ENCODE data around the gene TAF8. TPM values are rescaled to one million over a fixed set of nuclear protein-coding genes. Genes with fewer than 3 reads are reported as not detected.
A peak's percentile ranks its signal among the peaks of the same experiment; 100 is the strongest.
"Not testable (repeated sequence)": the region's sequence is repeated elsewhere in the genome, so short reads cannot be mapped to it uniquely, and the experiment has no call there.

The TAF8 gene
- total RNA-seq = 47.2 and 55.7 TPM in 2 replicates

DNA sequence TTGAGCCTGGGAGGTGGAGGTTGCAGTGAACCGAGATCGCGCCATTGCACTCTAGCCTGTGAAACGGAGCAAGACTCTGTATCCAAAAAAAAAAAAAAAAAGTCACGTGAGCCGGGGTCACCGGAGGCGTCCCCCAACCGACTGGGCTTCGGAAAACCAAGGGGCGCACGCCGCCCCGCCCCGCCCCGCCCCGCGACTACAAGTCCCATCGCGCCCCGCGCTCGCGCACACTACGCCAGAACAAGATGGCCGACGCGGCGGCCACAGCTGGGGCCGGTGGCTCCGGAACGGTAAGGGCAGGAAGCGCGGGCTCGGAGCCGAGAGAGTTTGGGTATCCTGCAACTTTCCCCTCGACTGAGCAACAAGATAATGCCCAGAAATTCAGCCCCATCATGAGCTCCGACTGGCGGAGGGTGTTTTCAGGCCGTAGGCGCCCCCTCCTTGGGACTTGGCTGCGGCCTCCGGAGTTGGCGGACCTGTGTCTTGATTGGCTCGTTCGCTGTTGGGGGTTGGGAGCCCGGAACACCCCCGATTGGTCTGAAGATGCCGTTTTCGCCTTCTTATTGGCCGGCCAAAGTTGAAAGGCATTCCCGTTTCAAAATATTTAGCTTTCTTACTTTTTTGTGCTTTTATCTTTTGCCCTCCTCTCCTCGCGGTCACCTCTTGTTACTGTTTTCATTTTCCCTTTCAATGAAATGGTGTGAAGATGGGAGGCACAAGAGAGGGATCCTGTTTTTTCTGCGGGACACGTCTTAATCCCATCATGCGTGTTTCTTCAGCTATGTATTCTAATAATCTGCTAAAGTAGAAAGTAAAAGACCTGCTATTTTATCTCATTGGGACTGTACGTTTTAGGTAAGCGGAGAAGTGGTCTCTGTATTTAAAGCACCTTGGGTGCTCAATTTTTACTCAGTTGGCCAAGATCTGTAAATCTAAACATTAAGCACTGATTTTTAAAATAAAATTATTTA is at the start of gene TAF8:
Gene TAF8, plus strand, starts transcription at position 228 of the 971 bp plus-strand sequence. Its CDS starts 18 bp downstream, at position 246.
- intact Hi-C loops (cut with micrococcal nuclease) = loop anchor here (1.0 kb wide), 4 partner anchors 129 to 316 kb away; partner anchors contain the start of genes BYSL, MED20, TOMM6 and USP49
- DNase-seq (peak; percentile 81), ATAC-seq (ENCODE audit: low read depth) (peak; percentile 74)
- Mint-ChIP-seq H3K9me3 (no peaks in the 10 kb centered on the region), H3K27ac (peak within 1 kb of the TSS; percentile 99), H3K4me1 (peaks cover 53% of the 10 kb centered on the region), H3K36me3 (ENCODE audit: low read depth) (peaks cover 33% of the 10 kb centered on the region), H3K4me3 (peak within 1 kb of the TSS; percentile 96), H3K27me3 (no peaks in the 10 kb centered on the region)
- POLR2A ChIA-PET = interaction anchor here (0.5 to 13.9 kb wide), 33 partner anchors 11 to 1674 kb away, joined by 3 to 195 read pairs (median 5); partner anchors contain the start of genes BYSL, CCND3, MED20 and MRPS10
- CTCF ChIA-PET = interaction anchor here (0.5 to 4.6 kb wide), 4 partner anchors 115 to 776 kb away, joined by 3 to 22 read pairs (median 8); partner anchors contain the start of genes BYSL, MED20 and TOMM6
- TF ChIP-seq CTCF (IDR thresholded peaks at IDR 0.05) = no peak

- Mint-ChIP-seq H3K27ac (no peak overlapping the region), H3K4me3 (no peak overlapping the region), H3K27me3 (no peaks in the 10 kb centered on the region), H3K36me3 (ENCODE audit: low read depth) (peaks cover 33% of the 10 kb centered on the region), H3K4me1 (peaks cover 13% of the 10 kb centered on the region), H3K9me3 (no peaks in the 10 kb centered on the region)
- ChIA-PET POLR2A (interaction anchor here (0.7 kb wide), 1 partner anchor 64 kb away, joined by 4 read pairs; no protein-coding TSS in a partner anchor), CTCF (no interaction called here)
- intact Hi-C loops (cut with micrococcal nuclease) = no loop called here
- TF ChIP-seq CTCF (IDR thresholded peaks at IDR 0.05) = no peak
- DNase-seq = no peak
- ATAC-seq (ENCODE audit: low read depth) = no peak
Measured at GRCh38 chr6:42001506-42001905, 48.8 kb upstream of the TAF8 start.

- CTCF ChIA-PET; H3K27ac Mint-ChIP-seq; intact Hi-C loops (cut with micrococcal nuclease); H3K4me3 Mint-ChIP-seq; DNase-seq; H3K27me3 Mint-ChIP-seq; ATAC-seq (ENCODE audit: low read depth); H3K9me3 Mint-ChIP-seq: not testable (repeated sequence)
- POLR2A ChIA-PET = interaction anchor here (0.6 to 1.2 kb wide), 2 partner anchors 17 to 61 kb away, joined by 5 to 6 read pairs; no protein-coding TSS in a partner anchor
- Mint-ChIP-seq H3K4me1 (peaks cover 30% of the 10 kb centered on the region), H3K36me3 (ENCODE audit: low read depth) (peaks cover 23% of the 10 kb centered on the region)
Measured at GRCh38 chr6:42003658-42004057, 46.7 kb upstream of the TAF8 start.

DNA sequence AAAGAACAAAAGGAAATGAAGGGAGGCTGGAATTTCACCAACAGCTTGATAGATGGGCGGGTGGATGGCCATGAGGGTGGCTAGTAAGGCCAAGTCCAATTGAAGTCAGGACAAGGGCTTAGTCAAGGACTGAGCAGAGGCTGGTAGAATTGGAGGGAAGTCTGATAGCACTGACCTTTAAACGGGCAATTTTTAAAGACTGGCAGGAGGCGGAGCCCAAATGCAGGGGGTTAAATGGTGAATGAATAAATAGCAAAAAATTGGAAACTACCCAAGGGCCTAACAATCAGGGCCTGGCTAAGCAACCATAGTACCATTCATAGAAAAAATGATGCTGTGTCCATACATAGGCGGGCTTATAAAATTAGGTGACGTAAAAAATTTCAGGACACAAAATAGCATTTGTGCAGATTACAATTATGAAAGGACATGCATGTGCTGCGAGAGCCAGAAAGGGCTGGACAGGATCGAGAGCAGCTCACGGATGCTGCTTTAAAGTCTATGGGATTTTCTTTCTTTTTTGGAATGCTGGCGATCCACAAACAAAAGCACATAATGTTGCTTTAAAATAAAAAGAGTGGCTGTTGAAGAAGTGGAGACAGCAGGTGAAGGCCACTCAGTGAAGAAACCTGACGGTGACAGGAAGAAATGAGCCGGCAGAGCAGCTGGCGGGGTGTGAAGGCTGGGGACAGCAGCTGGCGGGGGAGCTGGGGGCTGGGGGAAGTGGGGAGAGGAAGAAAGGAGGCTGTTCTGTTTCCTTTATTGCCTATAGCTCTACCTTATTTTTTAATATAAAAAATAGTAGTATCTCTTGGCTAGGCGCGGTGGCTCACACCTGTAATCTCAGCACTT is 42.8 kb upstream of the TAF8 start:
- H3K9me3 Mint-ChIP-seq = no peaks in the 10 kb centered on the region
- POLR2A ChIA-PET = interaction anchor here (0.6 to 4.1 kb wide), 11 partner anchors 9 to 221 kb away, joined by 3 to 29 read pairs (median 5); partner anchors contain the start of genes BYSL and MED20
- CTCF ChIA-PET = interaction anchor here (1.0 to 1.4 kb wide), 3 partner anchors 21 to 86 kb away, joined by 3 to 4 read pairs (median 3); partner anchors contain the start of genes BYSL and MED20
- intact Hi-C loops (cut with micrococcal nuclease) = loop anchor here (1.0 to 5.0 kb wide), 3 partner anchors 18 to 35 kb away; no protein-coding TSS in a partner anchor
- peak overlapping the region; percentile 70 for H3K4me3 Mint-ChIP-seq
- peaks cover 16% of the 10 kb centered on the region for H3K36me3 Mint-ChIP-seq (ENCODE audit: low read depth)
- H3K27ac Mint-ChIP-seq = peak overlapping the region; percentile 91
- H3K4me1 Mint-ChIP-seq = peaks cover 55% of the 10 kb centered on the region
- ATAC-seq (ENCODE audit: low read depth) = peak; percentile 79
- no peaks in the 10 kb centered on the region for H3K27me3 Mint-ChIP-seq
- no peak for TF ChIP-seq CTCF (IDR thresholded peaks at IDR 0.05)
- DNase-seq = no peak

DNA sequence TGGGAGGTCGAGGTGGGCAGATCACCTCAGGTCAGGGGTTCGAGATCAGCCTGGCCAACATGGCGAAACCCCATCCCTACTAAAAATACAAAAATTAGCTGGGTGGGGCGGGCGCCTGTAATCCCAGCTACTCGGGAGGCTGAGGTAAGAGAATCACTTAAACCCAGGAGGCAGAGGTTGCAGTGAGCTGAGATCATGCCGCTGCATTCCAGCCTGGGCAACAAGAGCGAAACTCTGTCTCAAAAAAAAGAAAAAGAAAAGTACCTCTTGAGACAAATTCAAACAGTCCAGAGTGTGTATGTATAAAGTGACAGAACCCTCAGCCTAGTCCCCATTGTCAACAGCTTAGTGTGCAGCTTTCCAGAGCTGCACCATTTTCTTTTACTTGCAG is 42.2 kb upstream of the TAF8 start:
- ATAC-seq (ENCODE audit: low read depth); H3K27me3 Mint-ChIP-seq; H3K9me3 Mint-ChIP-seq; DNase-seq: not testable (repeated sequence)
- Mint-ChIP-seq H3K4me1 (peaks cover 60% of the 10 kb centered on the region), H3K36me3 (ENCODE audit: low read depth) (peaks cover 12% of the 10 kb centered on the region), H3K27ac (peak overlapping the region; percentile 91), H3K4me3 (peak overlapping the region; percentile 44)
- intact Hi-C loops (cut with micrococcal nuclease) = loop anchor here (5.0 kb wide), 2 partner anchors 34 to 36 kb away; no protein-coding TSS in a partner anchor
- CTCF ChIA-PET = interaction anchor here (1.0 to 1.4 kb wide), 3 partner anchors 20 to 87 kb away, joined by 3 to 4 read pairs (median 3); partner anchors contain the start of genes BYSL and MED20
- POLR2A ChIA-PET = interaction anchor here (0.6 to 4.1 kb wide), 10 partner anchors 8 to 222 kb away, joined by 3 to 29 read pairs (median 6); partner anchors contain the start of genes BYSL and MED20

Measured in activated B cell treated with CpG ODN at 0.5 μM for 24 hours (primary cell).